Mucosa of descending colon (tissue), 3 donors: ENCODE measurements around the gene STK4. TPM values are rescaled to one million over a fixed set of nuclear protein-coding genes. Genes with fewer than 3 reads are reported as not detected.

ENCODE experiments used
- ATAC-seq: fragments of 200-7000 bp; cut with Tn5 transposase; one replicate; pipeline ENCODE4 v1.9.1; 2020; ENCODE audit warnings: mild to moderate bottlenecking, moderate library complexity
- DNase-seq, 3 donors: peaks; one replicate each; pipeline ENCODE4 v3.0.0-alpha.2; 2020
- H3K36me3 ChIP-seq: fragments of 200-600 bp; one replicate; pipeline ENCODE4 v1.8.0; 2021; ENCODE audit warnings: low read depth, mild to moderate bottlenecking
- H3K4me1 ChIP-seq: fragments of 200-600 bp; one replicate; pipeline ENCODE4 v1.8.0; 2021; ENCODE audit warnings: low read depth, mild to moderate bottlenecking
- H3K4me3 ChIP-seq: fragments of 200-600 bp; one replicate; pipeline ENCODE4 v1.8.0; 2021; ENCODE audit warnings: mild to moderate bottlenecking
- H3K9me3 ChIP-seq: fragments of 200-600 bp; one replicate; pipeline ENCODE4 v1.8.0; 2021; ENCODE audit warnings: mild to moderate bottlenecking
- CTCF ChIP-seq: fragments of 200-600 bp; IDR thresholded peaks from one replicate; pipeline ENCODE4 v1.8.0; 2022; ENCODE audit warnings: antibody characterized with exemption, mild to moderate bottlenecking
- intact Hi-C, 2 donors: fragments of 100-400 bp; cut with DNase I in 1 of 2; cut with micrococcal nuclease in 1 of 2; formaldehyde crosslinking; loops; one replicate each; pipeline versions ENCODE4 v1.11.0 to v1.11.1; 2022; cut with DNase I, micrococcal nuclease
- total RNA-seq, 3 donors: library from RNA; stranded (reverse); fragmentation: NEBNext Ultra II Directional in 2 of 3; extraction: Animal tissue kit (Norgen Biotek cat#: 25700) in 2 of 3; gene quantifications; one replicate each; pipeline versions ENCODE4 v1.2.1 to v1.2.4, GENCODE V29; 2021 to 2023
- donor health status: DM: no; HTN: no; CAD: no; lungs with moderate emphysema.
- donor health status: DM: no; HTN: no; CAD: no.
- donor health status: DM: no; HTN: yes; CAD: no.

STK4 gene
- total RNA-seq, 3 donors from 2014 or later = 34.2 to 42.0 (median 36.6) TPM

- Histone ChIP-seq H3K9me3 (no peaks in the 10 kb centered on the region), H3K4me3 (no peak overlapping the region), H3K36me3 (peaks cover 7% of the 10 kb centered on the region), H3K4me1 (no peaks in the 10 kb centered on the region)
- no peak for DNase-seq
- no peak for ATAC-seq
- TF ChIP-seq CTCF = no peak
- intact Hi-C loops = no loop called here
Measured at GRCh38 chr20:44945261-44945660, 21.1 kb upstream of the STK4 start.

GRCh38 chr20:44946271-44946852 is 19.9 kb upstream of the STK4 start:
- Histone ChIP-seq H3K4me1 (no peaks in the 10 kb centered on the region), H3K36me3 (peaks cover 7% of the 10 kb centered on the region), H3K4me3 (no peak overlapping the region), H3K9me3 (no peaks in the 10 kb centered on the region)
- intact Hi-C loops = no loop called here
- ATAC-seq (no peak), DNase-seq (no peak)
- no peak for TF ChIP-seq CTCF

GRCh38 chr20:44948107-44948506 is 18.2 kb upstream of the STK4 start:
- DNase-seq (no peak), ATAC-seq (no peak)
- no peaks in the 10 kb centered on the region for H3K9me3 ChIP-seq
- H3K4me1 ChIP-seq = no peaks in the 10 kb centered on the region
- H3K36me3 ChIP-seq = peaks cover 8% of the 10 kb centered on the region
- intact Hi-C loops = no loop called here
- no peak for TF ChIP-seq CTCF
- no peak overlapping the region for H3K4me3 ChIP-seq

DNA sequence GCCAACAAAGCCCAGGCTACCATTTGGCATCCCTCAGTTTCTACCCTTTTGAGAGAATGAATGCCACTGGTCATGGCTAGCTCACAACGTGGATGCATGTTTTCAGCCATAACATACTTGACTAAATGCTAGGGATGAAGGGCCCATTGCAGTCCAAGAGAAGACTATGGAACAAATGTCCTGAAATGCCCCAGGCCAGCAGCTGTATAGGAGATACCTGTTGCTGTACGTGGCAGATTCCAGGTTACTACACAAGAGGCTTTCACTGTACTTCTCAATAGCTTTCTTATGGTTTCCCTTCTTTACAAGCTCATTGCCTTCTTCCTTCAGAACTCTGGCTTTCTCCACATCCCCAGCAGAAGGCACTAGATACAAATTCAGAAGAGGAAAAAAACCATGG is 17.8 kb upstream of the STK4 start:
- ATAC-seq = no peak
- no peak for DNase-seq
- no peaks in the 10 kb centered on the region for H3K9me3 ChIP-seq
- H3K4me1 ChIP-seq = no peaks in the 10 kb centered on the region
- H3K36me3 ChIP-seq = peaks cover 5% of the 10 kb centered on the region
- TF ChIP-seq CTCF = no peak
- no peak overlapping the region for H3K4me3 ChIP-seq
- intact Hi-C loops = no loop called here

DNA sequence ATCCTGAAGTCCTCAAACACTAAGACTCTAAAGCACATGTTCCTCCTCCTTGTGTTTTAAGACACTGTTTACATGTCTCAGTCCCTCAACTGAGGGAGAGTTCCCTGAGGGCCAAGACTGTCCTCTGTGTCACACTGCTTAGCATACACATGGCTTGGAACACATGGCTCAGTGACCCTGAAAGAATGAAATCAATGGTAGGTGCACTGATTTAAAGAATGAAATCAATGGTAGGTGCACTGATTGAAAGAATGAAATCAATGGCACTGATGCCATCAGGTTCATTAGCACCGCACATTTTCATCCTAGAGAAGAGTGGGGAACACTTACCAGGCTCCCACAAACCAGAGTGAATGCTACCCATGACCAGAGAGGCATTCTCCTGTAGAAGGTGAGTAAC is 15.9 kb upstream of the STK4 start:
- no peak for TF ChIP-seq CTCF
- no peaks in the 10 kb centered on the region for H3K4me1 ChIP-seq
- no peaks in the 10 kb centered on the region for H3K9me3 ChIP-seq
- H3K36me3 ChIP-seq = peaks cover 8% of the 10 kb centered on the region
- intact Hi-C loops = no loop called here
- no peak overlapping the region for H3K4me3 ChIP-seq
- no peak for ATAC-seq
- DNase-seq = no peak

GRCh38 chr20:44952731-44953130 is 13.6 kb upstream of the STK4 start:
- H3K36me3 ChIP-seq = peaks cover 9% of the 10 kb centered on the region
- TF ChIP-seq CTCF = no peak
- intact Hi-C loops = no loop called here
- ATAC-seq = no peak
- H3K4me3 ChIP-seq = no peak overlapping the region
- no peaks in the 10 kb centered on the region for H3K9me3 ChIP-seq
- no peaks in the 10 kb centered on the region for H3K4me1 ChIP-seq
- DNase-seq = no peak
